H1 (cell line): ENCODE data around the gene TFDP1. TPM values are rescaled to one million over a fixed set of nuclear protein-coding genes. Genes with fewer than 3 reads are reported as not detected.

Experiments used
- CTCF ChIA-PET: fragments of 300-600 bp; sonication (Branson Sonifier 250); formaldehyde crosslinking; loops from one replicate; lab custom pipeline; 2021; ENCODE audit not compliant: partially characterized antibody; lab: Charles Lee
- POLR2A ChIA-PET: fragments of 300-600 bp; sonication (Branson Sonifier 250); formaldehyde crosslinking; loops from one replicate; lab custom pipeline; 2021; ENCODE audit warnings: inconsistent platforms; ENCODE audit not compliant: partially characterized antibody; lab: Charles Lee
- DNase-seq, 2 experiments: peaks; one replicate each; pipeline versions ENCODE4 v3.0.0 to v3.0.0-alpha.2; 2010 to 2022; ENCODE audit warnings: low spot score in 2 of 2, low read depth in 1 of 2, mixed read lengths in 1 of 2
- FAIRE-seq: peaks from 2 replicates; lab custom pipeline; 2011; peaks lifted over from hg19 to GRCh38; lab: Jason Lieb, UNC
- H2AFZ ChIP-seq: 2 replicates; pipeline ENCODE4 v1.8.1; 2012; ENCODE audit warnings: low read length, inconsistent platforms
- H2AK5ac ChIP-seq: 2 replicates; pipeline ENCODE4 v1.6.1; 2013; ENCODE audit warnings: low read depth, low read length
- H2BK120ac ChIP-seq: replicated peaks from 2 replicates; pipeline ENCODE3; 2013; ENCODE audit warnings: low read depth, low read length, inconsistent platforms
- H2BK12ac ChIP-seq: 2 replicates; pipeline ENCODE4 v1.6.1; 2013; ENCODE audit warnings: low read depth, low read length
- H2BK15ac ChIP-seq: 2 replicates; pipeline ENCODE4 v1.6.1; 2013; ENCODE audit warnings: low read length
- H2BK20ac ChIP-seq: 2 replicates; pipeline ENCODE4 v1.6.1; 2013; ENCODE audit warnings: low read length
- H2BK5ac ChIP-seq: 2 replicates; pipeline ENCODE4 v1.6.1; 2013; ENCODE audit warnings: low read depth, low read length
- H3K14ac ChIP-seq: 2 replicates; pipeline ENCODE4 v1.6.1; 2013; ENCODE audit warnings: inconsistent platforms; ENCODE audit not compliant: insufficient read length
- H3K18ac ChIP-seq: 2 replicates; pipeline ENCODE4 v1.6.1; 2013; ENCODE audit warnings: low read length; ENCODE audit errors: extremely low read depth
- H3K23ac ChIP-seq: 2 replicates; pipeline ENCODE4 v1.6.1; 2013; ENCODE audit warnings: inconsistent platforms; ENCODE audit not compliant: insufficient read length
- H3K23me2 ChIP-seq: 2 replicates; pipeline ENCODE4 v1.6.1; 2013; ENCODE audit warnings: low read depth, low read length
- H3K27ac ChIP-seq: 2 replicates; pipeline ENCODE4 v1.6.1; 2011; ENCODE audit warnings: low read depth, low read length, inconsistent platforms
- H3K27me3 ChIP-seq, 4 experiments: replicated peaks in 1 of 4; 1 replicate in 1 of 4; 2 replicates in 3 of 4; pipeline versions ENCODE4 v1.6.1 to v1.8.1; 2011 to 2013; ENCODE audit warnings: low read length in 3 of 4, mild to moderate bottlenecking in 3 of 4, inconsistent platforms in 2 of 4, mixed read lengths in 2 of 4, moderate library complexity in 1 of 4; ENCODE audit not compliant: control insufficient read depth in 3 of 4, insufficient read depth in 3 of 4; ENCODE audit errors: extremely low read depth in 1 of 4
- H3K36me3 ChIP-seq, 4 experiments: 2 replicates each; pipeline versions ENCODE4 v1.6.1 to v1.8.1; 2011 to 2013; ENCODE audit warnings: mild to moderate bottlenecking in 4 of 4, low read length in 3 of 4, moderate library complexity in 2 of 4, control low read depth in 1 of 4, inconsistent platforms in 1 of 4; ENCODE audit not compliant: insufficient read depth in 4 of 4, control insufficient read depth in 2 of 4
- H3K4ac ChIP-seq: replicated peaks from 2 replicates; pipeline ENCODE3; 2013; ENCODE audit warnings: low read length, low read depth, mixed read lengths, inconsistent platforms; ENCODE audit not compliant: insufficient read length
- H3K4me1 ChIP-seq, 4 experiments: replicated peaks in 1 of 4; 1 replicate in 1 of 4; 2 replicates in 3 of 4; pipeline versions ENCODE4 v1.6.1 to v1.8.1; 2011 to 2013; ENCODE audit warnings: low read length in 3 of 4, inconsistent platforms in 2 of 4, mixed read lengths in 1 of 4; ENCODE audit not compliant: insufficient read depth in 4 of 4, control insufficient read depth in 3 of 4
- H3K4me2 ChIP-seq, 2 experiments: 2 replicates each; pipeline versions ENCODE4 v1.6.1 to v1.8.1; 2011 to 2013; ENCODE audit warnings: low read depth in 2 of 2, low read length in 2 of 2, control low read depth in 1 of 2, inconsistent platforms in 1 of 2, mild to moderate bottlenecking in 1 of 2; ENCODE audit not compliant: insufficient read depth in 1 of 2
- H3K4me3 ChIP-seq, 4 experiments: fragments of 200-600, 300-600 bp in 1 of 4; sonication (generic), shearing (Covaris generic), sonication (Bioruptor Twin) in 1 of 4; 2 replicates each; pipeline versions ENCODE4 v1.5.1 to v1.8.1; 2011 to 2016; ENCODE audit warnings: low read length in 4 of 4, low read depth in 3 of 4, control low read depth in 2 of 4, inconsistent platforms in 2 of 4, mild to moderate bottlenecking in 2 of 4, mixed read lengths in 1 of 4, moderate library complexity in 1 of 4; ENCODE audit not compliant: insufficient read depth in 2 of 4; ENCODE audit errors: extremely low read depth in 1 of 4
- H3K56ac ChIP-seq: replicated peaks from 2 replicates; pipeline ENCODE3; 2013; ENCODE audit warnings: low read depth, mild to moderate bottlenecking, mixed read lengths, low read length, inconsistent platforms; ENCODE audit not compliant: insufficient read length
- H3K79me1 ChIP-seq: 2 replicates; pipeline ENCODE4 v1.6.1; 2013; ENCODE audit warnings: low read depth, low read length, control low read depth
- H3K79me2 ChIP-seq, 2 experiments: 2 replicates each; pipeline versions ENCODE4 v1.6.1 to v1.8.1; 2012 to 2013; ENCODE audit warnings: low read length in 2 of 2, mild to moderate bottlenecking in 2 of 2, inconsistent platforms in 1 of 2; ENCODE audit not compliant: insufficient read depth in 2 of 2, control insufficient read depth in 1 of 2
- H3K9ac ChIP-seq, 4 experiments: replicated peaks in 1 of 4; 1 replicate in 1 of 4; 2 replicates in 3 of 4; pipeline versions ENCODE4 v1.6.1 to v1.8.1; 2011 to 2013; ENCODE audit warnings: low read depth in 3 of 4, low read length in 3 of 4, control low read depth in 2 of 4, mild to moderate bottlenecking in 2 of 4, moderate library complexity in 2 of 4, inconsistent platforms in 1 of 4; ENCODE audit errors: extremely low read depth in 1 of 4
- H3K9me3 ChIP-seq, 2 experiments: 2 replicates each; pipeline versions ENCODE4 v1.6.1 to v1.8.1; 2012 to 2013; ENCODE audit warnings: mild to moderate bottlenecking in 2 of 2, moderate library complexity in 2 of 2, control low read depth in 1 of 2, inconsistent platforms in 1 of 2, low read depth in 1 of 2, low read length in 1 of 2, mixed read lengths in 1 of 2; ENCODE audit not compliant: insufficient read depth in 2 of 2
- H4K20me1 ChIP-seq, 2 experiments: replicated peaks in 1 of 2; 2 replicates each; pipeline versions ENCODE3 to v1.8.1; 2011 to 2013; ENCODE audit warnings: inconsistent platforms in 2 of 2, low read length in 2 of 2, mild to moderate bottlenecking in 1 of 2; ENCODE audit not compliant: insufficient read depth in 2 of 2, control insufficient read depth in 1 of 2
- H4K5ac ChIP-seq: 2 replicates; pipeline ENCODE4 v1.6.1; 2013; ENCODE audit warnings: low read length, low read depth, mixed read lengths, inconsistent platforms; ENCODE audit not compliant: insufficient read length
- H4K8ac ChIP-seq: 2 replicates; pipeline ENCODE4 v1.8.0; 2013; ENCODE audit warnings: mild to moderate bottlenecking, moderate library complexity, low read length, inconsistent platforms; ENCODE audit not compliant: insufficient read depth; ENCODE audit errors: extremely low read depth
- H4K91ac ChIP-seq: replicated peaks from 2 replicates; pipeline ENCODE3; 2013; ENCODE audit warnings: low read length, mixed read lengths, inconsistent platforms; ENCODE audit not compliant: insufficient read length
- BACH1 ChIP-seq: IDR thresholded peaks from 2 replicates; pipeline ENCODE4 v1.6.1; 2012; ENCODE audit warnings: low read length, improper control_type of control experiment
- CTCF ChIP-seq, 3 experiments: IDR thresholded peaks; 1 replicate in 2 of 3; 2 replicates in 1 of 3; pipeline versions ENCODE4 v1.5.1 to v1.6.1; 2011; ENCODE audit warnings: low read length in 3 of 3, mild to moderate bottlenecking in 3 of 3, inconsistent platforms in 2 of 3, low read depth in 1 of 3, moderate library complexity in 1 of 3; ENCODE audit not compliant: insufficient read depth in 1 of 3; ENCODE audit errors: control extremely low read depth in 1 of 3
- EGR1 ChIP-seq: IDR thresholded peaks from 2 replicates; pipeline ENCODE4 v1.6.1; 2011; ENCODE audit warnings: low read depth, low read length, borderline replicate concordance
- FOSL1 ChIP-seq: IDR thresholded peaks from 2 replicates; pipeline ENCODE4 v1.6.1; 2011; ENCODE audit warnings: mild to moderate bottlenecking, low read depth, low read length, moderate library complexity; ENCODE audit not compliant: insufficient read depth
- JUN ChIP-seq: IDR thresholded peaks from 2 replicates; pipeline ENCODE4 v1.6.1; 2011; ENCODE audit warnings: low read depth, mild to moderate bottlenecking, improper control_type of control experiment, low read length
- NANOG ChIP-seq: IDR thresholded peaks from 2 replicates; pipeline ENCODE4 v1.6.1; 2011; ENCODE audit warnings: low read length, low read depth, mild to moderate bottlenecking, inconsistent platforms; ENCODE audit not compliant: insufficient read depth, poor library complexity, severe bottlenecking
- POU5F1 ChIP-seq: IDR thresholded peaks from 2 replicates; pipeline ENCODE4 v1.6.1; 2011; ENCODE audit warnings: low read depth, mild to moderate bottlenecking, low read length, moderate library complexity
- RXRA ChIP-seq: IDR thresholded peaks from 2 replicates; pipeline ENCODE4 v1.6.1; 2011; ENCODE audit warnings: low read depth, mild to moderate bottlenecking, low read length, moderate library complexity; ENCODE audit not compliant: insufficient read depth
- SIRT6 ChIP-seq: IDR thresholded peaks from one replicate; pipeline ENCODE4 v1.7.1; 2012; ENCODE audit warnings: low read length, inconsistent platforms
- TAF7 ChIP-seq: optimal IDR thresholded peaks from 2 replicates; pipeline ENCODE3; 2011; ENCODE audit warnings: low read depth, mild to moderate bottlenecking, inconsistent platforms, low read length, moderate library complexity, borderline replicate concordance
- TCF12 ChIP-seq: IDR thresholded peaks from 2 replicates; pipeline ENCODE4 v1.6.1; 2011; ENCODE audit warnings: low read depth, mild to moderate bottlenecking, low read length
- TEAD4 ChIP-seq: IDR thresholded peaks from 2 replicates; pipeline ENCODE4 v1.6.1; 2012; ENCODE audit warnings: low read depth, low read length, inconsistent platforms, mixed read lengths
- WGBS, 2 experiments: shearing (Covaris generic) in 1 of 2; methylation state at CpG; one replicate each; pipeline versions ENCODE4 v1.1.6 to v1.1.7; 2013 to 2015; ENCODE audit warnings: low lambda C conversion rate in 2 of 2, mixed read lengths in 2 of 2, inconsistent platforms in 1 of 2, low coverage in 1 of 2, missing lambda C conversion rate in 1 of 2; ENCODE audit not compliant: insufficient replicate concordance in 2 of 2, insufficient coverage in 1 of 2, insufficient read length in 1 of 2; ENCODE audit errors: extremely low coverage in 1 of 2, missing lambda C conversion rate in 1 of 2; 5-methylcytosine and 5-hydroxymethylcytosine counted together
- polyA plus RNA-seq, 7 experiments: library from polyadenylated mRNA; depleted of rRNA in 3 of 7; stranded (reverse) in 5 of 7; unstranded in 2 of 7; fragments of >200 nt in 5 of 7; fragments of 200-250 nt in 2 of 7; gene quantifications; 1 replicate in 5 of 7; 2 replicates in 1 of 7; 4 replicates in 1 of 7; pipeline versions ENCODE4 v1.2.1 to v1.2.3, GENCODE V29; 2011 to 2013; ENCODE audit warnings: missing spikeins in 2 of 7, mixed read lengths in 2 of 7
- total RNA-seq: library from RNA; stranded (reverse); fragmentation: NEBNext Ultra II Directional; extraction: Animal tissue kit (Norgen Biotek cat#: 25700); gene quantifications from 2 replicates; pipeline ENCODE4 v1.2.1, GENCODE V29; 2021

TFDP1 gene
- total and polyA plus RNA-seq, 2 of the 8 experiments (the other 6 are each of a cell fraction or from before 2014, with no cell fraction given) = 43.6 to 81.9 TPM

GRCh38 chr13:113552079-113552478 is 32.5 kb upstream of the TFDP1 start:
- Histone ChIP-seq H3K23me2 (peaks cover under 1% of the 10 kb centered on the region; the same call in 1 of the 2 replicates), H4K20me1 (peaks cover 0 to 12% of the 10 kb centered on the region in 2 experiments), H3K79me2 (no peaks in the 10 kb centered on the region), H4K91ac (no peak overlapping the region), H3K14ac (no peak overlapping the region), H4K8ac (no peak overlapping the region), H3K79me1 (no peaks in the 10 kb centered on the region; the same call in 1 of the 2 replicates), H3K27ac (no peak overlapping the region), H2BK120ac (no peak overlapping the region), H4K5ac (no peak overlapping the region), H3K36me3 (peaks cover 0 to 2% (median 0%) of the 10 kb centered on the region in 4 experiments; a peak in 1 of 8 replicates), H2AK5ac (no peak overlapping the region), H2AFZ (no peak overlapping the region), H2BK5ac (no peak overlapping the region), H3K9me3 (no peaks in the 10 kb centered on the region), H3K56ac (no peak overlapping the region), H2BK20ac (no peak overlapping the region), H3K4me2 (no peak overlapping the region), H2BK12ac (no peak overlapping the region), H3K4ac (no peak overlapping the region), H2BK15ac (no peak overlapping the region), H3K4me3 (no peak overlapping the region), H3K27me3 (no peaks in the 10 kb centered on the region), H3K4me1 (peaks cover 0 to 3% (median 0%) of the 10 kb centered on the region in 4 experiments; a peak in 1 of 7 replicates), H3K9ac (no peak overlapping the region), H3K18ac (no peak overlapping the region), H3K23ac (no peak overlapping the region)
- POLR2A ChIA-PET = interaction anchor here (1.1 kb wide), 1 partner anchor 9 kb away, joined by 3 read pairs; no protein-coding TSS in a partner anchor
- FAIRE-seq (no peak), DNase-seq (peak in 1 of 2 experiments; percentile 35)
- WGBS, 2 experiments = 82% methylated on average over 11 of the region's 11 CpGs; no CpG with 5 or more reads in 1 of the 2 experiments
- CTCF ChIA-PET = interaction anchor here (0.9 kb wide), 1 partner anchor 10 kb away, joined by 3 read pairs; no protein-coding TSS in a partner anchor
- TF ChIP-seq CTCF (IDR thresholded peaks at IDR 0.05; ENCODE audit: control extremely low read depth in 1 of 3, insufficient read depth in 1 of 3, low read depth in 1 of 3, low read length in 3 of 3) (no peak), TCF12 (no peak), POU5F1 (no peak), RXRA (no peak), SIRT6 (no peak), TEAD4 (no peak), NANOG (no peak), TAF7 (no peak), JUN (no peak), FOSL1 (no peak), BACH1 (no peak), EGR1 (no peak)
